ENCODE measurements around the gene RASGEF1B.

- TF ChIP-seq CTCF (IDR thresholded peaks at IDR 0.05; ENCODE audit: insufficient read depth, low read depth, low read length) (no peak), EZH2 (IDR thresholded peaks at IDR 0.05; ENCODE audit: insufficient read depth, low read length) (no peak)
Measured at GRCh38 chr4:81446634-81447033, 25.1 kb downstream of the RASGEF1B start.
